HEK293 (cell line): ENCODE results near the gene ARHGAP27.

ENCODE experiments used
- CTCF ChIA-PET: fragments of 350-600 bp; formaldehyde crosslinking; extraction: SDS; loops from one replicate; lab custom pipeline; 2021; ENCODE audit warnings: antibody characterized with exemption; lab: Yijun Ruan, JAX
- POLR2A ChIA-PET: fragments of 300-600 bp; formaldehyde crosslinking; extraction: SDS; loops from one replicate; lab custom pipeline; 2020; ENCODE audit warnings: antibody characterized with exemption, inconsistent platforms; lab: Yijun Ruan, JAX
- H3K27ac ChIP-seq: fragments of 200-500 bp; sonication (Bioruptor generic); 2 replicates; pipeline ENCODE4 v1.5.1; 2014; ENCODE audit warnings: low read depth, low read length, control low read depth, inconsistent platforms; ENCODE audit errors: extremely low read depth
- H3K36me3 ChIP-seq, 2 experiments: fragments of 200-500 bp in 1 of 2; sonication (Bioruptor generic) in 1 of 2; 1 replicate in 1 of 2; 2 replicates in 1 of 2; pipeline ENCODE4 v1.5.1; 2014 to 2017; ENCODE audit warnings: inconsistent platforms in 2 of 2, low read length in 2 of 2; ENCODE audit not compliant: control insufficient read depth in 2 of 2, insufficient read depth in 1 of 2
- H3K4me1 ChIP-seq: fragments of 200-500 bp; sonication (Bioruptor generic); 2 replicates; pipeline ENCODE4 v1.5.1; 2014; ENCODE audit warnings: mild to moderate bottlenecking, low read length, inconsistent platforms; ENCODE audit not compliant: control insufficient read depth, insufficient read depth
- H3K4me3 ChIP-seq: 2 replicates; pipeline ENCODE4 v1.5.1; 2011; ENCODE audit warnings: low read depth, mild to moderate bottlenecking, control low read depth, low read length, moderate library complexity
- H3K9me3 ChIP-seq: fragments of 200-500 bp; sonication (Bioruptor generic); 2 replicates; pipeline ENCODE4 v1.5.1; 2014; ENCODE audit warnings: low read depth, low read length, inconsistent platforms; ENCODE audit not compliant: control insufficient read depth, insufficient read depth
- BCL11A ChIP-seq: fragments of 450-650 bp; formaldehyde crosslinking; IDR thresholded peaks from 2 replicates; pipeline ENCODE4 v1.5.1; 2016; ENCODE audit warnings: low read depth, missing biosample characterization, missing genetic modification characterization
- GLIS2 ChIP-seq: fragments of 450-650 bp; formaldehyde crosslinking; IDR thresholded peaks from 2 replicates; pipeline ENCODE4 v1.5.1; 2016; ENCODE audit warnings: missing biosample characterization, missing genetic modification characterization
- KLF10 ChIP-seq: fragments of 450-650 bp; IDR thresholded peaks from 2 replicates; pipeline ENCODE4 v1.5.1; 2018; ENCODE audit warnings: missing biosample characterization, mild to moderate bottlenecking, missing genetic modification characterization
- MZF1 ChIP-seq: fragments of 450-650 bp; formaldehyde crosslinking; IDR thresholded peaks from 2 replicates; pipeline ENCODE4 v1.5.1; 2017; ENCODE audit warnings: missing biosample characterization, missing genetic modification characterization, borderline replicate concordance
- PATZ1 ChIP-seq: fragments of 450-650 bp; formaldehyde crosslinking; IDR thresholded peaks from 2 replicates; pipeline ENCODE4 v1.5.1; 2016; ENCODE audit warnings: missing biosample characterization, missing genetic modification characterization
- YY1 ChIP-seq: fragments of 450-650 bp; formaldehyde crosslinking; IDR thresholded peaks from 2 replicates; pipeline ENCODE4 v1.5.1; 2018; ENCODE audit warnings: missing biosample characterization, missing genetic modification characterization
- YY2 ChIP-seq: fragments of 450-650 bp; formaldehyde crosslinking; IDR thresholded peaks from 2 replicates; pipeline ENCODE4 v1.5.1; 2016; ENCODE audit warnings: missing biosample characterization, missing genetic modification characterization
- ZBTB17 ChIP-seq: fragments of 450-650 bp; formaldehyde crosslinking; IDR thresholded peaks from 2 replicates; pipeline ENCODE4 v1.5.1; 2016; ENCODE audit warnings: missing biosample characterization, missing genetic modification characterization
- ZFHX2 ChIP-seq: fragments of 450-650 bp; formaldehyde crosslinking; conservative IDR thresholded peaks from 2 replicates; pipeline ENCODE4 v1.5.1; 2016; ENCODE audit warnings: missing biosample characterization, missing genetic modification characterization
- ZFP41 ChIP-seq: fragments of 450-650 bp; formaldehyde crosslinking; IDR thresholded peaks from 2 replicates; pipeline ENCODE4 v1.5.1; 2016; ENCODE audit warnings: missing biosample characterization, missing genetic modification characterization, borderline replicate concordance
- ZFP69B ChIP-seq: fragments of 450-650 bp; formaldehyde crosslinking; IDR thresholded peaks from 2 replicates; pipeline ENCODE4 v1.5.1; 2016; ENCODE audit warnings: missing biosample characterization, missing genetic modification characterization
- ZIC2 ChIP-seq: fragments of 450-650 bp; formaldehyde crosslinking; IDR thresholded peaks from 2 replicates; pipeline ENCODE4 v1.5.1; 2016; ENCODE audit warnings: missing biosample characterization, missing genetic modification characterization
- ZNF10 ChIP-seq: fragments of 450-650 bp; formaldehyde crosslinking; IDR thresholded peaks from 2 replicates; pipeline ENCODE4 v1.5.1; 2017; ENCODE audit warnings: missing biosample characterization, missing genetic modification characterization
- ZNF112 ChIP-seq: fragments of 450-650 bp; formaldehyde crosslinking; IDR thresholded peaks from 2 replicates; pipeline ENCODE4 v1.5.0; 2017; ENCODE audit warnings: missing biosample characterization, missing genetic modification characterization
- ZNF132 ChIP-seq: fragments of 450-650 bp; formaldehyde crosslinking; IDR thresholded peaks from 2 replicates; pipeline ENCODE4 v1.5.1; 2017; ENCODE audit warnings: missing biosample characterization, missing genetic modification characterization, borderline replicate concordance
- ZNF19 ChIP-seq: fragments of 450-650 bp; formaldehyde crosslinking; IDR thresholded peaks from 2 replicates; pipeline ENCODE4; 2016; ENCODE audit warnings: missing biosample characterization, missing genetic modification characterization, low read depth
- ZNF23 ChIP-seq: fragments of 450-650 bp; formaldehyde crosslinking; IDR thresholded peaks from 2 replicates; pipeline ENCODE4 v1.5.1; 2016; ENCODE audit warnings: missing biosample characterization, missing genetic modification characterization, borderline replicate concordance
- ZNF274 ChIP-seq, 2 experiments: fragments of 200-500 bp in 1 of 2; fragments of 450-650 bp in 1 of 2; sonication (Bioruptor generic) in 1 of 2; formaldehyde crosslinking in 1 of 2; IDR thresholded peaks; 2 replicates each; pipeline versions ENCODE4 v1.5.1 to v1.6.1; 2014 to 2016; ENCODE audit warnings: borderline replicate concordance in 1 of 2, inconsistent platforms in 1 of 2, low read length in 1 of 2, missing biosample characterization in 1 of 2, missing genetic modification characterization in 1 of 2
- ZNF426 ChIP-seq: fragments of 450-650 bp; formaldehyde crosslinking; IDR thresholded peaks from 2 replicates; pipeline ENCODE4 v1.5.1; 2017; ENCODE audit warnings: missing biosample characterization, missing genetic modification characterization, mild to moderate bottlenecking, inconsistent platforms, moderate library complexity
- ZNF549 ChIP-seq: fragments of 450-650 bp; IDR thresholded peaks from 2 replicates; pipeline ENCODE4 v1.5.1; 2018; ENCODE audit warnings: missing biosample characterization, missing genetic modification characterization, mild to moderate bottlenecking, inconsistent platforms, moderate library complexity
- ZNF626 ChIP-seq: fragments of 450-650 bp; sonication (Bioruptor Pico); formaldehyde crosslinking; IDR thresholded peaks from 2 replicates; pipeline ENCODE4 v1.5.1; 2018; ENCODE audit warnings: missing biosample characterization, missing genetic modification characterization, inconsistent platforms
- ZNF777 ChIP-seq: fragments of 450-650 bp; formaldehyde crosslinking; IDR thresholded peaks from 2 replicates; pipeline ENCODE4 v1.5.1; 2017; ENCODE audit warnings: missing biosample characterization, missing genetic modification characterization, borderline replicate concordance
- ZNF792 ChIP-seq: fragments of 450-650 bp; formaldehyde crosslinking; IDR thresholded peaks from 2 replicates; pipeline ENCODE4 v1.5.1; 2016; ENCODE audit warnings: missing biosample characterization, missing genetic modification characterization
- TF ChIP-seq, protein P1 (sequence below): fragments of 450-650 bp; formaldehyde crosslinking; optimal IDR thresholded peaks from 2 replicates; pipeline ENCODE3; 2016; ENCODE audit warnings: missing biosample characterization, mild to moderate bottlenecking, missing genetic modification characterization
- TF ChIP-seq, protein P2 (sequence below): fragments of 450-650 bp; formaldehyde crosslinking; IDR thresholded peaks from 2 replicates; pipeline ENCODE4 v1.5.1; 2016; ENCODE audit warnings: missing biosample characterization, missing genetic modification characterization
- TF ChIP-seq, protein P3 (sequence below): fragments of 450-650 bp; formaldehyde crosslinking; IDR thresholded peaks from 2 replicates; pipeline ENCODE4 v1.5.1; 2016; ENCODE audit warnings: missing biosample characterization, missing genetic modification characterization

Gene ARHGAP27

DNA sequence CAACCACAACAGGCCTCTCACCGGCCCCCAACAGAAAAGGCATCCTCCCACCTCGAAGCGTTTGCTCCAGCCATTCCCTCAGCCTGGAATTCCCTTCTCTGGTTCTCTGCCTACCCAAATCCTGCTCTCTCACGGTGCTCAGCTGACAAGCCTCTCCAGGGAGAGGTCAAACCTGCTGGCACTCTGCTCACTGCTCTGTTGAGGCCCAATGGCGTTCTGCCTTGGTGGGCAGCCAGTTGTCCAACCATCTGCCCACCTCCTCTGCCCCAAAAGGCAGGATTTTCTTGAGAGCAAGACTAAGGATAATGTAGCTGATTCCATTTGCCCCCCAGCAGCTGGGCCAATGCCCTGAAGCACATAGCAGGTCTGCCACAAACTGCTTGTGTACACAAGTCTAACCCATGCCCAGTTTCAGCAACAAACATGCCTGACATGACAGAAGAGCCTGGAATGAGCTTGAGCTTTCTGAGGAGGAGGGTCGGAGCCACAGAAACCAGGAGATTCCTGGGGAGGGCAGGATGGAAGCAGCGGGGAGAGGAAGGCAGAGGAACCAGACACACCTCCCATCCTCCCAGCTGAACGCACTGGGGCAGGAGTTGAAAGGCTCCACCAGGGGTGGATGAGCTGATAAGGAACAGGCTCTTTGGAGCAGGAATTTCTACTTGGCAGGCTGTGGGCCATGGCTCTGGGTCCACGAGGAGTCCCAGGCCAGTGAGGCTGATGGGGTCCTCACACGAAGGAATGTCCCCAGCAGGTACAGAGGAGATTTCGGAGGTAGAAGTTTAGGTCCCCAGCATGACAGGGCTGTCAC, 23.9 kb downstream of the ARHGAP27 start:
- H3K4me3 ChIP-seq, result no peak overlapping the region
- ChIA-PET POLR2A (interaction anchor here (0.8 kb wide), 1 partner anchor 17 kb away, joined by 4 read pairs; no protein-coding TSS in a partner anchor), CTCF (interaction anchor here (0.5 to 2.1 kb wide), 8 partner anchors 11 to 443 kb away, joined by 3 to 14 read pairs (median 3); no protein-coding TSS in a partner anchor)
- no peaks in the 10 kb centered on the region for H3K4me1 ChIP-seq
- H3K27ac ChIP-seq, result no peak overlapping the region
- peaks cover 0 to 24% of the 10 kb centered on the region in 2 experiments; a peak in 1 of 3 replicates for H3K36me3 ChIP-seq
- TF ChIP-seq ZBTB17 (tag by site-specific recombination), result 0 out of 2 replicates have a peak, but pooled peaks have one; percentile 10
- TF ChIP-seq, protein P1, sequence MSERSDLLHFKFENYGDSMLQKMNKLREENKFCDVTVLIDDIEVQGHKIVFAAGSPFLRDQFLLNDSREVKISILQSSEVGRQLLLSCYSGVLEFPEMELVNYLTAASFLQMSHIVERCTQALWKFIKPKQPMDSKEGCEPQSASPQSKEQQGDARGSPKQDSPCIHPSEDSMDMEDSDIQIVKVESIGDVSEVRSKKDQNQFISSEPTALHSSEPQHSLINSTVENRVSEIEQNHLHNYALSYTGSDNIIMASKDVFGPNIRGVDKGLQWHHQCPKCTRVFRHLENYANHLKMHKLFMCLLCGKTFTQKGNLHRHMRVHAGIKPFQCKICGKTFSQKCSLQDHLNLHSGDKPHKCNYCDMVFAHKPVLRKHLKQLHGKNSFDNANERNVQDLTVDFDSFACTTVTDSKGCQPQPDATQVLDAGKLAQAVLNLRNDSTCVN (tag by site-specific recombination), result no peak
- peak; percentile 29; the same call in 1 of the 2 replicates for TF ChIP-seq GLIS2
- TF ChIP-seq YY2, result no peak
- TF ChIP-seq YY1 (tag by site-specific recombination), result no peak
- TF ChIP-seq ZNF23 (tag by site-specific recombination), result no peak
- TF ChIP-seq PATZ1 (tag by site-specific recombination), result no peak
- TF ChIP-seq ZFP69B (tag by site-specific recombination), result no peak
- H3K9me3 ChIP-seq, result no peaks in the 10 kb centered on the region

- TF ChIP-seq ZNF19 (tag by site-specific recombination) (no peak), ZNF792 (tag by site-specific recombination) (no peak), ZNF132 (tag by site-specific recombination) (no peak), KLF10 (no peak), ZNF549 (tag by site-specific recombination) (no peak), ZNF274 (IDR thresholded peaks at IDR 0.05; ENCODE audit: low read length) (no peak), ZNF274 (tag by site-specific recombination; IDR thresholded peaks at IDR 0.05; ENCODE audit: borderline replicate concordance) (no peak), ZNF426 (tag by site-specific recombination) (no peak), ZNF10 (tag by site-specific recombination) (no peak), MZF1 (no peak), BCL11A (no peak), ZIC2 (tag by site-specific recombination) (no peak), ZNF777 (no peak), ZFHX2 (tag by site-specific recombination) (no peak), ZNF112 (no peak), ZFP41 (tag by site-specific recombination) (no peak), ZNF626 (tag by site-specific recombination) (no peak)
- TF ChIP-seq, protein P2, sequence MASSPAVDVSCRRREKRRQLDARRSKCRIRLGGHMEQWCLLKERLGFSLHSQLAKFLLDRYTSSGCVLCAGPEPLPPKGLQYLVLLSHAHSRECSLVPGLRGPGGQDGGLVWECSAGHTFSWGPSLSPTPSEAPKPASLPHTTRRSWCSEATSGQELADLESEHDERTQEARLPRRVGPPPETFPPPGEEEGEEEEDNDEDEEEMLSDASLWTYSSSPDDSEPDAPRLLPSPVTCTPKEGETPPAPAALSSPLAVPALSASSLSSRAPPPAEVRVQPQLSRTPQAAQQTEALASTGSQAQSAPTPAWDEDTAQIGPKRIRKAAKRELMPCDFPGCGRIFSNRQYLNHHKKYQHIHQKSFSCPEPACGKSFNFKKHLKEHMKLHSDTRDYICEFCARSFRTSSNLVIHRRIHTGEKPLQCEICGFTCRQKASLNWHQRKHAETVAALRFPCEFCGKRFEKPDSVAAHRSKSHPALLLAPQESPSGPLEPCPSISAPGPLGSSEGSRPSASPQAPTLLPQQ (tag by site-specific recombination), result no peak
- TF ChIP-seq, protein P3, sequence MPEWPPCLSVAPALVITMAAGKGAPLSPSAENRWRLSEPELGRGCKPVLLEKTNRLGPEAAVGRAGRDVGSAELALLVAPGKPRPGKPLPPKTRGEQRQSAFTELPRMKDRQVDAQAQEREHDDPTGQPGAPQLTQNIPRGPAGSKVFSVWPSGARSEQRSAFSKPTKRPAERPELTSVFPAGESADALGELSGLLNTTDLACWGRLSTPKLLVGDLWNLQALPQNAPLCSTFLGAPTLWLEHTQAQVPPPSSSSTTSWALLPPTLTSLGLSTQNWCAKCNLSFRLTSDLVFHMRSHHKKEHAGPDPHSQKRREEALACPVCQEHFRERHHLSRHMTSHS, result no peak
- POLR2A ChIA-PET, result interaction anchor here (1.3 kb wide), 1 partner anchor 19 kb away, joined by 3 read pairs; no protein-coding TSS in a partner anchor
- CTCF ChIA-PET, result interaction anchor here (1.2 to 1.5 kb wide), 4 partner anchors 20 to 271 kb away, joined by 3 to 5 read pairs (median 4); partner anchors contain the start of gene ACBD4
- Histone ChIP-seq H3K4me1 (no peaks in the 10 kb centered on the region), H3K9me3 (no peaks in the 10 kb centered on the region), H3K36me3 (peaks cover 6 to 49% of the 10 kb centered on the region in 2 experiments; a peak in 2 of 3 replicates), H3K27ac (no peak overlapping the region), H3K4me3 (no peak overlapping the region)
Measured at GRCh38 chr17:45406107-45406506, 26.6 kb downstream of the ARHGAP27 start.
